ENCODE results near the gene HOMER3. TPM values are rescaled to one million over a fixed set of nuclear protein-coding genes. Genes with fewer than 3 reads are reported as not detected.
A peak's percentile ranks its signal among the peaks of the same experiment; 100 is the strongest.

HOMER3 gene
- total and polyA plus RNA-seq, 2 of the 13 experiments (the other 11 are each of a cell fraction or from before 2014, with no cell fraction given) = 21.3 to 27.3 TPM

GRCh38 chr19:18939922-18940768, 872 bp downstream of the HOMER3 start (continued):
- TF ChIP-seq MNT (IDR thresholded peaks at IDR 0.05) (no peak), ZGPAT (CRISPR knock-in tag; IDR thresholded peaks at IDR 0.05) (0 out of 2 replicates have a peak, but pooled peaks have one; percentile 36), HNRNPUL1 (IDR thresholded peaks at IDR 0.05; ENCODE audit: low read depth, low read length) (no peak), ZNF276 (CRISPR knock-in tag; IDR thresholded peaks at IDR 0.05; ENCODE audit: low read depth) (no peak), RERE (CRISPR knock-in tag; IDR thresholded peaks at IDR 0.05; ENCODE audit: low read depth) (no peak), ELF3 (CRISPR knock-in tag; IDR thresholded peaks at IDR 0.05) (no peak), KDM4B (CRISPR knock-in tag; IDR thresholded peaks at IDR 0.05) (no peak), ZNF281 (CRISPR knock-in tag; IDR thresholded peaks at IDR 0.05; ENCODE audit: borderline replicate concordance) (peak; percentile 96), PAWR (CRISPR knock-in tag; IDR thresholded peaks at IDR 0.05; ENCODE audit: borderline replicate concordance) (no peak), KLF11 (CRISPR knock-in tag; IDR thresholded peaks at IDR 0.05) (no peak), YY1 (IDR thresholded peaks at IDR 0.05; ENCODE audit: insufficient read depth, insufficient replicate concordance, low read depth, low read length) (no peak), ONECUT2 (CRISPR knock-in tag; IDR thresholded peaks at IDR 0.05) (no peak), ZNF362 (CRISPR knock-in tag; IDR thresholded peaks at IDR 0.05; ENCODE audit: borderline replicate concordance) (no peak)
